Adipose tissue (tissue), 3 donors: Measurements from ENCODE around the gene NSUN3. TPM values are rescaled to one million over a fixed set of nuclear protein-coding genes. Genes with fewer than 3 reads are reported as not detected.

Experiments
- H3K27ac ChIP-seq: one replicate; pipeline ENCODE4 v1.5.1; 2013; ENCODE audit warnings: low read depth, low read length
- WGBS, 3 donors: extraction: QIAGEN DNeasy Blood & Tissue Kit; methylation state at CpG; one replicate each; pipeline ENCODE4 v1.1.7; 2013; 5-methylcytosine and 5-hydroxymethylcytosine counted together
- polyA plus RNA-seq, 3 donors: library from polyadenylated mRNA; stranded (reverse); fragments of 200-250 nt; gene quantifications; one replicate each; pipeline ENCODE4 v1.2.3, GENCODE V29; 2013
- donor health status: healthy with polysubstance abuse.
- donor health status: Bipolar disorder and iron deficiency.
- donor health status: healthy.

Gene NSUN3
- polyA plus RNA-seq, 3 donors: 3.8 to 8.7 (median 3.9) TPM

DNA sequence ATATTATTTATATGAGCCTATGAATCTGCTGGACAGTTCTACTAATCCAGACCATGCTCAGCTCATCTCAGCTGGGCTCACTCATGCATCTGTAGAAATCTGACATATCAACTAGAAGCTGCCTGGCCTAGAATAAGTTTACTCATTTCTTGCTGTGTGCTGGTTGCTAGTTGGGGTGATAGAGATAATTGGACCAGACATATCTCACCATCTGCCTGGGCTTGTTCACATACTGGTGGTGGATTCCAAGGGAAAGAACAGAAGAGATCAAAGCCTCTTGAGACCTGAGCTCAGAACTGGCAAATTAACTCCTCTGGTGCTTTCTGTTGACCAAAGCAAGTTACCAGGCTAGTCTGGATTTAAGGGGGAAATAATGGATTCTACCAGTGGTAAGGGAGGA is 109.1 kb downstream of the NSUN3 start:
- H3K27ac ChIP-seq: no peak overlapping the region

DNA sequence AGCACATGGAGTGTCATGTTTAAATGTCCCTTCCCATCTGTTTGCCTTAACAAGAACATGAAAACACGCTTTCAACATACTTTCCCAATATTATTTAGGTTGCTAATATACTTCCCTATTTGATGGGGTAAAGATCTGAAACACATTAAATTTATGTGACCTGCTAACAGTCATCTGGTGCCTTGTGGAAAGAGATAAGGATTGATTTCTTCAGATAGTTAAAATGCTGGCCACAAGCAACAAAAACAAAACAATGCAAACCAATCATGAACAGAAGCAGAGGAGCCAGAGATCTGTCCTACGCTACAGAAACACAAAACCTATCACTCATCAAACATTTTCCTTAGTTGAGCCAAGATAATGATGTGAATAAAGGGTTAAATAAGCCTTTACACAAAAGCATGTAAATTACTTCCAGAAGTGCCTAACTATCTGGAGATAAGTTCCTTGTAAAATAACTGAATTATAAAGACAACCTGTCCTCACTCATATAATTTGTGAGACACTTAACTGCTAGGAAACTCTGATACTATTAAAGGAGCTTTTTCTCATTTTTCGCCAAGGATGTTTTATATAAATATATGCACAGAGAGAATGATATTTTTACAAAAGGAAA is 109.9 kb downstream of the NSUN3 start:
- WGBS, 3 donors: 65 to 78% (median 69%) methylated on average over 3 of the region's 3 CpGs
- no peak overlapping the region for H3K27ac ChIP-seq

DNA sequence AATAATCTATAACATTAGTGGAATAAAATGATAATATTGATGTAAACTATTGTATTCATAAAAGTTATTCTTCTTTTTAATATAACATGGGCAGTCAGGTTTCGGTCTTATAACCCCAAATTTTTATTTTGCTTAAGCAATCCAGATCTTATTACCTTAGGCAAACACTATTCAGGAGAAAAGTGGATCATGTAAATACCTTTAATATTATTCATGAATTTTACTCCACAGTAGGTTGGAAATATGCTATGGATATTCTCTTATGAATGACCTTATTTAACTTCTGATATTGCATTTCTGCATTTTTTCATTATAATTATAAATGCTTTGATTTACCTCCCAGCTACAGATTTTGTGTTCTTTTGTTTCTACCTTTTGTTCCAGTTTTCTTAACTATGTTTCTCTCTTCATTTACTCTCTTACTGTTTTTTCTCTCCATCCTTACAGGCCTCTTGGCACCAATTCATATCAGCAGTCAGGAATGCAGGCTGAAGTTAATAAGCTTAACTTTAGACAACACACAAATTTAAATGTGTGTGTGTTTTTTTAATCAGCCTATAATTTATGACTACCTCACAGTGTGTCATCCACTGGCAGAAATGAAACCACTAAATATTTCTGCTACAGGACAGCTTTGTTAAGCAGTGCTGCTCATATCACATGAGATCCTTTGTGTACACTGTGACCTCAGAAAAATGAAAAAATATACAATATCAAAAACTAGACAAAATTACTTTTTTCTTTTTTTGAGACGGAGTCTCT is 111.0 kb downstream of the NSUN3 start:
- 71 to 79% (median 76%) methylated on average over 2 of the region's 2 CpGs for WGBS, 3 donors
- no peak overlapping the region for H3K27ac ChIP-seq

DNA sequence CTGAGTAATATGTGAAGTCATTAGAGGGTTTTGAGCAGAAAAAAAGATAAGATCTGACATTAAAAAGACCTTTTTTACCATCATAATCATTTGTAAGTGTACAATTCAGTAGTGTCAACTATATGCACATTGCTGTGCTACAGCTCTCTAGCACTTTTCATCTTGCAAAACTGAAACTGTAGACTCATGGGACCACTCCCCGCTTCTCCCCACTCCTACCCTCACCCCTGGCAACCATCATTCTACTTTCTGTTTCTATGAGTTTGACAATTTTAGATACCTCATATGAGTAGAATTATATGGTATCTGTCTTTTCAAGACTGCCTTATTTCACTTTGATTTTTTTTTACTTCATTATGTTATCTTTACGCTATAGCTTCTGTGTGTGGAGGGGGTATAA is 112.8 kb downstream of the NSUN3 start:
- WGBS, 3 donors: 89 to 94% (median 90%) methylated on average over 2 of the region's 2 CpGs
- no peak overlapping the region for H3K27ac ChIP-seq

DNA sequence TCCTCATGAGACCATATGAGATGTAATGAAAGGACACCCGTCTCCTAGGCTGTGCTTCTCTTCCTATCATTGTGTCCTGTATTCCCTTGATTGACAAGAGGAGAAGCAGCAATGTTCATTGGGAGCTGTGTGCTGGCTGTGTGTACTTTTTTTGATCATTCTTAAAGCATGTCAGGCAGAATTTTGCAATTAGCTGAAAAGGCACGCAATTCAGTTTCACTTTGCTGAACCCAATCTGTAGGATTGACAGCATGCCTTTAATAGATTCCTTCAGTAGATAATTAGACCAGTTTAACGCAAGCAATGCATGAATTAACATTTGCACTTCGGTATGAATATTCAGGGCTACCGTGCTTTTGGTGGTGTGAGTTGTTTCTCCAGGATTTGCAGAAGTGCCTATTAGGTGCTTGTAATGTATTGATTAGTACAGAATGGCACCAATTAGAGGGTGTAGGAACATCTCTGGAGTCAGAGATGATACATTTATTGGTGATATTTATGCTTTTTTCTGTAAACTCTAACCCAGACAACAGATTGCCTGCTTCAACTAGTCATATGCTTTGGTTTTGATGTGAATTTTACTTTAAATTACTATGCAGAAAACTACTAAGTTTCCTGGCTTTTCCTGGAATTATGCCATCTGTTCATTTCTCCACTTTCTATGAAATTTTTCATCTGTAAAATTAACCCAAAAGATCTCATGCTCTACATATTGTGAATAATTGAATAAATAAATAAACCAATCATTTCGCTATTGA is 114.3 kb downstream of the NSUN3 start:
- H3K27ac ChIP-seq: no peak overlapping the region
- 54 to 67% (median 65%) methylated on average over 6 of the region's 6 CpGs for WGBS, 3 donors

Other genes starting within 250 kb of the NSUN3 start
- 10 to 100 TPM in 2 of 3 donors, 1 to 10 TPM in 1; 4.3 to 21.7 (median 18.3) TPM for gene PROS1, start 89.2 kb upstream of the NSUN3 start, polyA plus RNA-seq
- gene ARL13B, start 82.9 kb upstream of the NSUN3 start, polyA plus RNA-seq: 1 to 10 TPM; 2.1 to 6.4 (median 6.0) TPM
- gene STX19, start 34.5 kb upstream of the NSUN3 start, polyA plus RNA-seq: 1 to 10 TPM in 1 of 3 donors, under 1 TPM in 1, not detected in 1; 0.30 to 3.9 TPM
- 1 to 10 TPM; 2.4 to 3.0 (median 2.9) TPM for gene DHFR2, start 145 bp upstream of the NSUN3 start, polyA plus RNA-seq